SU-DHL-6 (cell line): ENCODE data around the gene ZNF804B.

ENCODE experiments used
- H2AFZ ChIP-seq: fragments of 200-600 bp; sonication (generic); 2 replicates; pipeline ENCODE4 v1.6.1; 2014; ENCODE audit warnings: low read depth, mild to moderate bottlenecking, moderate library complexity, mixed read lengths, antibody characterized with exemption, low read length; ENCODE audit not compliant: severe bottlenecking
- H3F3A ChIP-seq: fragments of 200-600 bp; shearing (Covaris generic); 2 replicates; pipeline ENCODE4 v1.6.0; 2016; ENCODE audit warnings: antibody characterized with exemption, mild to moderate bottlenecking; ENCODE audit not compliant: insufficient read depth
- H3K27ac ChIP-seq: fragments of 200-600 bp; sonication (generic); 2 replicates; pipeline ENCODE4 v1.5.1; 2016; ENCODE audit warnings: low read depth, mild to moderate bottlenecking, low read length, moderate library complexity, mixed read lengths
- H3K27me3 ChIP-seq: fragments of 200-600 bp; sonication (generic), shearing (Covaris generic); 2 replicates; pipeline ENCODE4 v1.6.0; 2014; ENCODE audit warnings: mild to moderate bottlenecking, low read length
- H3K36me3 ChIP-seq: fragments of 200-600 bp; sonication (generic); 2 replicates; pipeline ENCODE4 v1.6.1; 2014; ENCODE audit warnings: mild to moderate bottlenecking, low read length, mixed read lengths
- H3K4me2 ChIP-seq: fragments of 300-600, 200-600 bp; shearing (Covaris generic), sonication (generic); 2 replicates; pipeline ENCODE4 v1.6.0; 2014; ENCODE audit warnings: low read length, low read depth, mild to moderate bottlenecking; ENCODE audit not compliant: poor library complexity, severe bottlenecking
- H3K4me3 ChIP-seq: fragments of 200-600 bp; sonication (generic); 2 replicates; pipeline ENCODE4 v1.5.1; 2014; ENCODE audit warnings: antibody characterized with exemption, low read length, mild to moderate bottlenecking, mixed read lengths; ENCODE audit not compliant: insufficient read depth, poor library complexity, severe bottlenecking
- H3K79me2 ChIP-seq: fragments of 200-600 bp; sonication (generic); 2 replicates; pipeline ENCODE4 v1.6.1; 2014; ENCODE audit warnings: mild to moderate bottlenecking, low read length, moderate library complexity; ENCODE audit not compliant: insufficient read depth
- H3K9ac ChIP-seq: fragments of 200-600 bp; sonication (generic); 2 replicates; pipeline ENCODE4 v1.7.0; 2014; ENCODE audit warnings: mild to moderate bottlenecking, low read length
- H3K9me2 ChIP-seq: fragments of 200-600 bp; sonication (generic); replicated peaks from 2 replicates; pipeline ENCODE4 v1.6.1; 2014; ENCODE audit warnings: low read length; ENCODE audit not compliant: insufficient read depth
- H3K9me3 ChIP-seq: fragments of 200-600 bp; sonication (generic); 2 replicates; pipeline ENCODE4 v1.6.1; 2014; ENCODE audit warnings: low read length, mixed read lengths; ENCODE audit not compliant: insufficient read depth
- H4K20me1 ChIP-seq: fragments of 200-600 bp; sonication (generic); 2 replicates; pipeline ENCODE4 v1.6.1; 2014; ENCODE audit warnings: low read depth, mild to moderate bottlenecking, antibody characterized with exemption, low read length, moderate library complexity, mixed read lengths
- EZH2phosphoT487 ChIP-seq: fragments of 200-600 bp; sonication (generic), shearing (Covaris generic); conservative IDR thresholded peaks from 2 replicates; pipeline ENCODE4 v1.6.1; 2018; ENCODE audit warnings: mild to moderate bottlenecking, antibody characterized with exemption, low read length, moderate library complexity, mixed read lengths
- TF ChIP-seq, protein P1 (sequence below): fragments of 200-600 bp; sonication (generic); IDR thresholded peaks from one replicate; pipeline ENCODE4 v1.5.1; 2017; ENCODE audit warnings: antibody characterized with exemption, mild to moderate bottlenecking, low read length, moderate library complexity; ENCODE audit not compliant: insufficient read depth, poor library complexity, severe bottlenecking

ZNF804B gene

DNA sequence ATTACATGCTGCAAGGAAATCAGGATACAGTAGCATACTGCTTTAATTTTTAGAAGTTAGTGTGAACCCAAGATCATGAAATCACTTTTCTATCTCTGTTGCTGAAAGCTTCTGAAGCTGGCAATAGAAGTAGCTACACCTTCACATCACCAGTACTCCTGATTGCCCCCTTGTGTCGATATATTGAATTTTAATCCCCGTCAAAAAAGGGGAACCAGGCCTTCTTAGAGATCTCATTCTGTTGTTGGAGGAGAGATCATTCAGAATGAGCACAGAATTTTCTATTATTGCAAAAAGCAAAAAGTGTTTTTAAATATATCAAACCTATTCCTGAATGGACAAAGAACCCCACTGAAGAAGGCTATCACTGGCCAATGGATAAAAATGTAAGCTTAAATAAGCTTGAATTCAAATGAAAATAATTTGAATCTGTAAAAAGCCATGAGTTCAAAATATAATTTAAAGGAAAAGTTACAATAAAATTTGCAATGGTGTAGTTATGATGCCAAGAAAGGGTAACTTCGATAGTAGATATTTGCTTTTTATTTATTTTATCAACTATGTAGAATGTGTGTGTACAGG, 75.7 kb downstream of the ZNF804B start:
- H3K9ac ChIP-seq, result no peak overlapping the region
- H3K9me3 ChIP-seq, result no peaks in the 10 kb centered on the region
- H3K4me3 ChIP-seq, result no peak overlapping the region
- H4K20me1 ChIP-seq, result no peaks in the 10 kb centered on the region
- H2AFZ ChIP-seq, result no peak overlapping the region
- no peaks in the 10 kb centered on the region for H3F3A ChIP-seq
- H3K27ac ChIP-seq, result no peak overlapping the region
- H3K27me3 ChIP-seq, result no peaks in the 10 kb centered on the region
- no peaks in the 10 kb centered on the region for H3K9me2 ChIP-seq
- no peaks in the 10 kb centered on the region for H3K36me3 ChIP-seq
- no peaks in the 10 kb centered on the region for H3K79me2 ChIP-seq
- TF ChIP-seq, protein P1, sequence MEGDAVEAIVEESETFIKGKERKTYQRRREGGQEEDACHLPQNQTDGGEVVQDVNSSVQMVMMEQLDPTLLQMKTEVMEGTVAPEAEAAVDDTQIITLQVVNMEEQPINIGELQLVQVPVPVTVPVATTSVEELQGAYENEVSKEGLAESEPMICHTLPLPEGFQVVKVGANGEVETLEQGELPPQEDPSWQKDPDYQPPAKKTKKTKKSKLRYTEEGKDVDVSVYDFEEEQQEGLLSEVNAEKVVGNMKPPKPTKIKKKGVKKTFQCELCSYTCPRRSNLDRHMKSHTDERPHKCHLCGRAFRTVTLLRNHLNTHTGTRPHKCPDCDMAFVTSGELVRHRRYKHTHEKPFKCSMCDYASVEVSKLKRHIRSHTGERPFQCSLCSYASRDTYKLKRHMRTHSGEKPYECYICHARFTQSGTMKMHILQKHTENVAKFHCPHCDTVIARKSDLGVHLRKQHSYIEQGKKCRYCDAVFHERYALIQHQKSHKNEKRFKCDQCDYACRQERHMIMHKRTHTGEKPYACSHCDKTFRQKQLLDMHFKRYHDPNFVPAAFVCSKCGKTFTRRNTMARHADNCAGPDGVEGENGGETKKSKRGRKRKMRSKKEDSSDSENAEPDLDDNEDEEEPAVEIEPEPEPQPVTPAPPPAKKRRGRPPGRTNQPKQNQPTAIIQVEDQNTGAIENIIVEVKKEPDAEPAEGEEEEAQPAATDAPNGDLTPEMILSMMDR, result peak; percentile 65
- no peak for TF ChIP-seq EZH2phosphoT487
- no peak overlapping the region for H3K4me2 ChIP-seq

DNA sequence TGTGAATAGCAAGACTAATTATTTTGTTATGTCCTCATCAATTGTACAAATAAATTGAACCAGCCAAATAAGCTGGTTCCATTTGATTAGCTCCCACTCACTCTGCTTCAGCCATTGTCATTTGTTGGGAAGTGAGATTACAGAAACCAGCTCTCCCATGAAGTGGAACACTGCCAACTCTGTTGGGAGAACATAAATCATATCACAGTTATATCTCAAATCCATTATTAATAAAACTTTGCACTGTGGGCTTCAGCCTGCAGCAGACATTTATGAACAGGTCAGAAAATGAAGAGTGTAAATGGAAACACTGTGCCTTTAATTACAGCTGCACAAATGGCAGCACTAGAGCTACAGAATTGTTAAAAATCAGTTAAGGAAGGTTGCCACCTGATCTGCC, 82.7 kb downstream of the ZNF804B start:
- Histone ChIP-seq H3K27ac (no peak overlapping the region), H3K36me3 (no peaks in the 10 kb centered on the region), H3K79me2 (no peaks in the 10 kb centered on the region), H3K9ac (no peak overlapping the region), H3F3A (no peaks in the 10 kb centered on the region), H3K4me2 (no peak overlapping the region), H2AFZ (no peak overlapping the region), H3K9me3 (no peaks in the 10 kb centered on the region), H4K20me1 (no peaks in the 10 kb centered on the region), H3K4me3 (no peak overlapping the region), H3K27me3 (no peaks in the 10 kb centered on the region), H3K9me2 (no peaks in the 10 kb centered on the region)
- TF ChIP-seq EZH2phosphoT487, result no peak

DNA sequence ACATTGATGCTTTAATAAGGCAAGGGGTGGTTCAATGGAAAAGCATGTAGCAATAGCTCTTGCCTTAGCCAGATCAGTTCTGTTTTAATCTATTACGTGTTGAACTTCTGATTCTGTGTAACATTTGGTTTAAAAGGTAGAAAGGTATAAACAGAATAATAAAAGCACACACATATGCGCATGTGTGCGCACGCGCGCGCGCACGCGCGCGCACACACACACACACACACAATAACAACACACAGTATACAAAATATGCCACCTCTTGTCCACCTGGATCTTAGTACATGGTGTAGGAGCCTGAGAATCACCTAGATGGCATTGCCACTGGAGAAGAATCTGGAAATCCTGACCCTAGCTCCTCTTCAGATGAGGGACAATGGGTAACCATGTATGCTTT, 85.6 kb downstream of the ZNF804B start:
- H3K27ac ChIP-seq, result no peak overlapping the region
- H3F3A ChIP-seq, result no peaks in the 10 kb centered on the region
- H3K27me3 ChIP-seq, result no peaks in the 10 kb centered on the region
- 0 out of 2 replicates have a peak, but pooled peaks cover 2% of the 10 kb centered on the region for H3K9me3 ChIP-seq
- H4K20me1 ChIP-seq, result no peaks in the 10 kb centered on the region
- H2AFZ ChIP-seq, result no peak overlapping the region
- no peaks in the 10 kb centered on the region for H3K36me3 ChIP-seq
- H3K9ac ChIP-seq, result no peak overlapping the region
- H3K4me3 ChIP-seq, result no peak overlapping the region
- no peaks in the 10 kb centered on the region for H3K9me2 ChIP-seq
- no peak for TF ChIP-seq EZH2phosphoT487
- TF ChIP-seq, protein P1, result no peak
- H3K4me2 ChIP-seq, result no peak overlapping the region
- no peaks in the 10 kb centered on the region for H3K79me2 ChIP-seq

DNA sequence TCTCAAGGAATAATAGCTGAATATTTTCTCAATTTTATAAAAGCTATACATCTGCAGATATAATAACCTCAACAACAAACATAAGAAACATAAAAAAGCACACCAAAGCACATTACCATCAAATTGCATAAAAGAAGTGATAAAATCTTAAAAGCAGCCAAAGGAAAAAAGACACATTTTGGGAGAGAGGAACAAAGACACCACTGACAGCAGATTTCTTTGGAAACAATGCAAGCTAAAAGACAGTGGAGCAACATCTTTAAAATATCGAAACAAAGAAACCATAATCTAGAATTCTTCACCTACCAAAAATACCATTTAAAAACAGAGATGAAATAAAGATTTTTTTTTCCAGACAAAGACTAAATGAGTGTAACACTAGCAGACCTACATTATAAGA, 91.7 kb downstream of the ZNF804B start:
- Histone ChIP-seq H3K9me3 (peaks cover 13% of the 10 kb centered on the region; the same call in 1 of the 2 replicates), H3K27me3 (no peaks in the 10 kb centered on the region), H3K27ac (no peak overlapping the region), H3K79me2 (no peaks in the 10 kb centered on the region), H3K4me2 (no peak overlapping the region), H3K4me3 (no peak overlapping the region), H3K9ac (no peak overlapping the region), H2AFZ (no peak overlapping the region), H4K20me1 (no peaks in the 10 kb centered on the region), H3K36me3 (no peaks in the 10 kb centered on the region; the same call in 1 of the 2 replicates), H3F3A (no peaks in the 10 kb centered on the region), H3K9me2 (no peaks in the 10 kb centered on the region)
- no peak for TF ChIP-seq EZH2phosphoT487
- TF ChIP-seq, protein P1, result no peak
